OCI-LY7 (cell line): ENCODE results near the gene RNF148.

ENCODE experiments used
- CTCF ChIP-seq: fragments of 200-600 bp; sonication (generic); conservative IDR thresholded peaks from 2 replicates; pipeline ENCODE4 v1.5.1; 2014; ENCODE audit warnings: mild to moderate bottlenecking, antibody characterized with exemption, low read length, moderate library complexity, mixed read lengths
- EZH2phosphoT487 ChIP-seq: fragments of 200-600 bp; sonication (generic); IDR thresholded peaks from 2 replicates; pipeline ENCODE4 v1.6.1; 2018; ENCODE audit warnings: low read depth, borderline replicate concordance, mild to moderate bottlenecking, mixed run types, antibody characterized with exemption, low read length, moderate library complexity, mixed read lengths

DNA sequence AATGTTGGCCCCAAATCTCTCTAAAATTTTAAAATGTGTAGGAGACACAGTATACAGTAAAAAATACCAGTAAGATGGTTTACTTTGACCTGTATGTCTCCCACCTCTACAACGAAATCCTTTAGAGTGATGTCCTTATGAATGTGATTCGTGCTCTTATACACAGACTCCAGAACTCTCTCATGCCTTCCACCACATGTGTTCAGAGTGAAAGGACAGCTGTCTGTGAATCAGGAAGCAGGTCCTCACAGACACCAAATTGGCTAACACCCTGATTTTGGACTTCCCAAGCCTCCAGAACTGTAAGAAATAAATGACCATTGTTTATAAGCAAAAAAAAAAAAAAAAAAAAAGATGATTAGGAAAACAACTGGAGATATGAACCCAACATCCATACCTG lies 39.0 kb downstream of the RNF148 start:
- TF ChIP-seq CTCF (no peak), EZH2phosphoT487 (no peak)
